ENCODE results near the gene ABCA1.
"Not testable (repeated sequence)": the region's sequence is repeated elsewhere in the genome, so short reads cannot be mapped to it uniquely, and the experiment has no call there.

Gene ABCA1

DNA sequence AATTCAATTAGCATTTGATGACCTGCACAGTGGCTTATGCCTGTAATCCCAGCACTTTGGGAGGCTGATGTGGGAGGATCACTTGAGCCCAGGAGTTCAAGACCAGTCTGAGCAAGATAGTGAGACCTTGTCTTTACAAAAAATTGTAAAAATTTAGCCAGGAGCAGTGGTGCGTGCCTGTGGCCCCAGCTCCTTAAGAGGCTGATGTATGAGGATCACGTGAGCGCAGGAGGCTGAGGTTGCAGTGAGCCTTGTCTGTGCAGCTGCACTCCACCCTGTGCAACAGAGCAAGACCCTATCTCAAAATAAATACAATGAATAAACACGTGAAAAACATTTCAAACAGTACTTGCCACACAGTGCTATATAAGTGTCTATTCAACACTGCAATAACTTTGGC, 4.2 kb downstream of the ABCA1 start:
- TF ChIP-seq CTCF (conservative IDR thresholded peaks at IDR 0.05; ENCODE audit: low read depth, low read length): no peak
- DNase-seq (ENCODE audit: low read depth): no peak
- H3K4me3 ChIP-seq (ENCODE audit: low read length): no peak overlapping the region

DNA sequence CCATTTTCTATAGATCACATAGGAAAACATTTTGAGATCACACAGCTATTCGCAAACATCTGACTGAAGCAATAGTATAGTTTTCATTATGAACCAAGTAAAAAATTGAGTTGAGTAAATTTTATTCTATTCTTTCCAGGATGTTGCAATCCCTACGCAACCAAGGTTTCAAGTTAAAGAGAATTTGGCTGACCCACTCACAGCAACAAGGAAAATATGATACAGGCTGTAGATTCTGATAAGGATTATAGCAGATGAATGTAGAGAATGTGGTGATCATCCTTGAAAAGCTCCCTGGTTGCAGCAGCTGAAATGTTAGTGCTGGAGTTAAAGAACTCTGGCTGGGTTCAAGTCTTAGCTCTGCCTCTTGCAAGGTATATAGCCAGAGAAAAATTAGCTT, 4.7 kb downstream of the ABCA1 start:
- no peak overlapping the region for H3K4me3 ChIP-seq (ENCODE audit: low read length)
- TF ChIP-seq CTCF (conservative IDR thresholded peaks at IDR 0.05; ENCODE audit: low read depth, low read length): no peak

GRCh38 chr9:104922748-104923147, 5.2 kb downstream of the ABCA1 start:
- DNase-seq (ENCODE audit: low read depth); H3K4me3 ChIP-seq (ENCODE audit: low read length): not testable (repeated sequence)

More for the DNA sequence above, 4.7 kb downstream of the ABCA1 start:
- DNase-seq (ENCODE audit: low read depth): peak; percentile 51

DNA sequence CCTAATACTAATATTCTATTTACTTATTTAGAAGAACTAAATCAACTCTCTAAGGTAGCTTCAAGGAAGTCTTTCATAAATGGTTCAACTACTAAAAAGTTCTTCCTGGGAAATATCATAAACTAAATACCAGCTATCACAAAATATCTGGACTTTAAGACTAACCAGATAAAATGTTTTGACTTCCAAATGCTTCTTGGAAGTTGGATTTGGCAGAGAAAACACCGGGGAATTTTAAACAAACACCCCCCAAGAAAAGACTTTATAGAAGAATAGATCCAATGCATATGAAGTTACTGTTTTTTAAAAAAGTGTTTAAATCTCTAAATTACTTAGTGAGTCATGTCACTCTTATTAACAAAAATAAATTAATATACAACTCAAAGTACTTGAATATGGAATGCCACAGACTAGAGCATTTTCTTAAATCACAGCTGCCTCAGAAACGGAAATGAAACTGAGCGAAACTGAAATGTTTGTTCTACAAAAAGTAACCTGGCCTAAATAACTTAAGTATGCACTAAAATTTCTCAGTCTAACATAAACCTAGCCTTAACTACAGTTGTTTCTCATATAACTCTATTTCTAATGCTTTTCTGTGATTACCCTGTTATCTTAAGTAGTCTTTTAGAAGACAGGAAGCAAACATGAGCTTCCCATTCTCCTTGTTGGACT, 6.8 kb downstream of the ABCA1 start:
- DNase-seq (ENCODE audit: low read depth): no peak
- TF ChIP-seq CTCF (conservative IDR thresholded peaks at IDR 0.05; ENCODE audit: low read depth, low read length): no peak
- H3K4me3 ChIP-seq (ENCODE audit: low read length): no peak overlapping the region

DNA sequence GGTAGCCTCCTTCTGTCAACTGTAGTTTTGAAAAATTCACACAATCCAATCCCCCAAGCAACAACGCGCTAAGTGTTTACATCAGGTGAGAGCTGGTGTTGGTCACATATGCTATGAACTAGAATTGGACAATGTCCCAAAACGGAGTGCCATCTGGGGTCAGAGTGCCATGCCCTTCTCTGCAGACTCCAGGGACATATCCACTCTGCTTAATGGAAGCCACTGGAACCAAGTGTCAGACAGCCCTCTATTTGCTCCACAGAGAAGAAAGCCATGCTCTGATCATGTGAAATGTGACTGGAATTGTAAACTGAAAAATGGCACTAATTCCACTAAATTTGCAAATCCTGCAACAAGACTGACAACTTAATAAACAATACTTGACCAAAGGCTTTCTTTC, 12.2 kb downstream of the ABCA1 start:
- DNase-seq (ENCODE audit: low read depth): no peak
- TF ChIP-seq CTCF (conservative IDR thresholded peaks at IDR 0.05; ENCODE audit: low read depth, low read length): no peak
- no peak overlapping the region for H3K4me3 ChIP-seq (ENCODE audit: low read length)

DNA sequence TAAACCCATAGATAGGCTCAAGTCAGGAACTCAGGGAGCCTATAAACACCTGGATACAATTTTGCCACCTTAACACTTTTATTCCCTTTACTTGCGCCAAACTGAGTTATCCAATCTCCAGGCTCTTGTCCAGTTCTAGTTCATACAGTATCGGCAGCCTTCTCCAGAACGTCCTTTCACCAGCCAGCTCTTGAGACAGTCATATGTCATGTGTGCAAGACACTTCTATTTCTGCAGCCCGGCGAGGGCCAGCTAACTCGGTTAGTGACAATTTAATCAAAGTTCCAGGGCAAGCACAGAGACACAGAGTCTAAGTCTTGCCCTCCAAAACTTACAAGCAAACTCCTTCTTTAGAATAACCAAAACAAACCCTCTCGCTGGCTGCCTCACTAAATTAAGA, 12.9 kb downstream of the ABCA1 start:
- no peak for TF ChIP-seq CTCF (conservative IDR thresholded peaks at IDR 0.05; ENCODE audit: low read depth, low read length)
- no peak overlapping the region for H3K4me3 ChIP-seq (ENCODE audit: low read length)
- no peak for DNase-seq (ENCODE audit: low read depth)

- H3K4me3 ChIP-seq (ENCODE audit: low read length): no peak overlapping the region
- DNase-seq (ENCODE audit: low read depth): no peak
- no peak for TF ChIP-seq CTCF (conservative IDR thresholded peaks at IDR 0.05; ENCODE audit: low read depth, low read length)
Observed at GRCh38 chr9:104914466-104914865, 13.5 kb downstream of the ABCA1 start.

Measured in retinal pigment epithelial cell (primary cell).